ENCODE data around the gene RFWD3.

- peak; percentile 9; the same call in 1 of the 2 replicates for TF ChIP-seq CTCF (IDR thresholded peaks at IDR 0.05; ENCODE audit: low read length)
- TF ChIP-seq EZH2phosphoT487 (IDR thresholded peaks at IDR 0.05; ENCODE audit: low read length): no peak
- TF ChIP-seq EZH2 (optimal IDR thresholded peaks at IDR 0.05; ENCODE audit: low read depth, low read length): no peak
These were observed 34.0 kb upstream of the RFWD3 start, which contains the start of gene MLKL for GRCh38 chr16:74700438-74701225.
